ENCODE data around the gene RMI2.
"Not testable (repeated sequence)": the region's sequence is repeated elsewhere in the genome, so short reads cannot be mapped to it uniquely, and the experiment has no call there.

Gene RMI2

GRCh38 chr16:11345040-11345862, at the start of gene RMI2:
Gene RMI2 (plus strand): TSS chr16:11345459. CDS start chr16:11345472, 13 bp downstream.
- in situ Hi-C loops (cut with MboI; ENCODE audit: low sequenced_read_pairs): no loop called here

- in situ Hi-C loops (cut with MboI; ENCODE audit: low sequenced_read_pairs): no loop called here
These were observed 49.6 kb upstream of the RMI2 start for GRCh38 chr16:11295672-11296071.

GRCh38 chr16:11296351-11296705, 48.9 kb upstream of the RMI2 start:
- in situ Hi-C loops (cut with MboI; ENCODE audit: low sequenced_read_pairs): no loop called here

- in situ Hi-C loops (cut with MboI; ENCODE audit: low sequenced_read_pairs): no loop called here
These were observed 48.4 kb upstream of the RMI2 start for GRCh38 chr16:11296706-11297491.

GRCh38 chr16:11297492-11298142, 47.6 kb upstream of the RMI2 start:
- in situ Hi-C loops (cut with MboI; ENCODE audit: low sequenced_read_pairs): no loop called here

- in situ Hi-C loops (cut with MboI; ENCODE audit: low sequenced_read_pairs): no loop called here
These were observed 46.9 kb upstream of the RMI2 start for GRCh38 chr16:11298143-11298900.

- in situ Hi-C loops (cut with MboI; ENCODE audit: low sequenced_read_pairs): not testable (repeated sequence)
These were observed 46.2 kb upstream of the RMI2 start for GRCh38 chr16:11298950-11299547.

- in situ Hi-C loops (cut with MboI; ENCODE audit: low sequenced_read_pairs): no loop called here
These were observed 45.2 kb upstream of the RMI2 start for GRCh38 chr16:11299865-11300559.

GRCh38 chr16:11300560-11300892, 44.7 kb upstream of the RMI2 start:
- in situ Hi-C loops (cut with MboI; ENCODE audit: low sequenced_read_pairs): no loop called here

- in situ Hi-C loops (cut with MboI; ENCODE audit: low sequenced_read_pairs): no loop called here
These were observed 43.4 kb upstream of the RMI2 start for GRCh38 chr16:11301645-11302501.

- in situ Hi-C loops (cut with MboI; ENCODE audit: low sequenced_read_pairs): no loop called here
These were observed 42.3 kb upstream of the RMI2 start for GRCh38 chr16:11302977-11303376.

GRCh38 chr16:11303405-11304138, 41.7 kb upstream of the RMI2 start:
- in situ Hi-C loops (cut with MboI; ENCODE audit: low sequenced_read_pairs): no loop called here

GRCh38 chr16:11306381-11306780, 38.9 kb upstream of the RMI2 start:
- in situ Hi-C loops (cut with MboI; ENCODE audit: low sequenced_read_pairs): no loop called here

- in situ Hi-C loops (cut with MboI; ENCODE audit: low sequenced_read_pairs): no loop called here
These were observed 38.1 kb upstream of the RMI2 start for GRCh38 chr16:11306997-11307638.

GRCh38 chr16:11307639-11308492, 37.4 kb upstream of the RMI2 start:
- in situ Hi-C loops (cut with MboI; ENCODE audit: low sequenced_read_pairs): no loop called here

GRCh38 chr16:11308493-11309283, 36.6 kb upstream of the RMI2 start:
- in situ Hi-C loops (cut with MboI; ENCODE audit: low sequenced_read_pairs): no loop called here

Measured in hTERT RPE-1 (cell line).